Neural cell (in vitro differentiated cells): ENCODE measurements around the gene LRP2. TPM values are rescaled to one million over a fixed set of nuclear protein-coding genes. Genes with fewer than 3 reads are reported as not detected.

Experiments
- H2AFZ ChIP-seq: fragments of 200-600, 300-800 bp; sonication (generic), shearing (Covaris generic); 2 replicates; pipeline ENCODE4 v1.6.0; 2014; ENCODE audit warnings: low read depth, mild to moderate bottlenecking, antibody characterized with exemption, low read length, moderate library complexity
- H3F3A ChIP-seq: fragments of 200-600 bp; shearing (Covaris generic); 2 replicates; pipeline ENCODE4 v1.6.1; 2016; ENCODE audit warnings: mild to moderate bottlenecking, moderate library complexity, mixed read lengths, antibody characterized with exemption, low read length; ENCODE audit not compliant: insufficient read depth, poor library complexity, severe bottlenecking
- H3K27ac ChIP-seq: fragments of 200-600, 300-800 bp; sonication (generic), shearing (Covaris generic); 2 replicates; pipeline ENCODE4 v1.5.1; 2014; ENCODE audit warnings: mild to moderate bottlenecking, low read length, moderate library complexity
- H3K27me3 ChIP-seq: fragments of 300-800, 200-600 bp; sonication (generic), shearing (Covaris generic); 2 replicates; pipeline ENCODE4 v1.6.0; 2014; ENCODE audit warnings: mild to moderate bottlenecking, low read depth, low read length, moderate library complexity; ENCODE audit not compliant: insufficient read depth
- H3K36me3 ChIP-seq: fragments of 300-800, 200-600 bp; sonication (generic), shearing (Covaris generic); 2 replicates; pipeline ENCODE4 v1.5.1; 2014; ENCODE audit warnings: mild to moderate bottlenecking, antibody characterized with exemption, low read length, moderate library complexity; ENCODE audit not compliant: insufficient read depth
- H3K4me2 ChIP-seq: fragments of 300-800, 200-600 bp; sonication (generic), shearing (Covaris generic); 2 replicates; pipeline ENCODE4 v1.6.0; 2014; ENCODE audit warnings: mild to moderate bottlenecking, low read length
- H3K4me3 ChIP-seq: fragments of 300-800, 200-600 bp; sonication (generic), shearing (Covaris generic); 2 replicates; pipeline ENCODE4 v1.5.1; 2014; ENCODE audit warnings: mild to moderate bottlenecking, low read length, moderate library complexity
- H3K79me2 ChIP-seq: fragments of 200-600 bp; shearing (Covaris generic); replicated peaks from 2 replicates; pipeline ENCODE4 v1.6.0; 2014; ENCODE audit warnings: mild to moderate bottlenecking, low read length, moderate library complexity; ENCODE audit not compliant: insufficient read depth
- H3K9ac ChIP-seq: fragments of 300-800, 200-600 bp; sonication (generic), shearing (Covaris generic); 2 replicates; pipeline ENCODE4 v1.6.1; 2016; ENCODE audit warnings: mild to moderate bottlenecking, low read length, mixed read lengths
- H3K9me2 ChIP-seq: fragments of 200-600 bp; shearing (Covaris generic); 2 replicates; pipeline ENCODE4 v1.6.1; 2016; ENCODE audit warnings: mild to moderate bottlenecking, low read length, mixed read lengths; ENCODE audit not compliant: insufficient read depth
- H3K9me3 ChIP-seq: fragments of 200-600, 300-800 bp; sonication (generic), shearing (Covaris generic); 2 replicates; pipeline ENCODE4 v1.6.1; 2016; ENCODE audit warnings: mild to moderate bottlenecking, mixed run types, low read length, moderate library complexity, mixed read lengths
- H4K20me1 ChIP-seq: fragments of 200-600 bp; shearing (Covaris generic); 2 replicates; pipeline ENCODE4 v1.6.1; 2016; ENCODE audit warnings: mild to moderate bottlenecking, mixed run types; ENCODE audit not compliant: insufficient read depth
- EP300 ChIP-seq: fragments of 450-650 bp; conservative IDR thresholded peaks from 2 replicates; pipeline ENCODE4 v1.6.1; 2014; ENCODE audit warnings: antibody characterized with exemption, mild to moderate bottlenecking, moderate library complexity; ENCODE audit not compliant: poor library complexity, severe bottlenecking
- EZH2 ChIP-seq: fragments of 200-600, 300-800 bp; shearing (Covaris generic), sonication (generic); IDR thresholded peaks from 2 replicates; pipeline ENCODE4 v1.6.1; 2014; ENCODE audit warnings: antibody characterized with exemption, low read length, borderline replicate concordance, mild to moderate bottlenecking; ENCODE audit not compliant: insufficient read depth, poor library complexity, severe bottlenecking
- MXI1 ChIP-seq: fragments of 450-650 bp; conservative IDR thresholded peaks from 2 replicates; pipeline ENCODE4 v1.6.1; 2014; ENCODE audit warnings: antibody characterized with exemption, mild to moderate bottlenecking; ENCODE audit not compliant: poor library complexity, severe bottlenecking
- POLR2AphosphoS5 ChIP-seq: IDR thresholded peaks from 2 replicates; pipeline ENCODE4 v1.6.1; 2012
- RAD21 ChIP-seq: fragments of 450-650 bp; conservative IDR thresholded peaks from 2 replicates; pipeline ENCODE4 v1.6.1; 2014; ENCODE audit warnings: antibody characterized with exemption, mild to moderate bottlenecking, moderate library complexity
- SMC3 ChIP-seq: fragments of 450-650 bp; conservative IDR thresholded peaks from 2 replicates; pipeline ENCODE4 v1.6.1; 2014; ENCODE audit warnings: antibody characterized with exemption, mild to moderate bottlenecking, moderate library complexity; ENCODE audit not compliant: poor library complexity
- TAF1 ChIP-seq: IDR thresholded peaks from 2 replicates; pipeline ENCODE4 v1.6.1; 2012; ENCODE audit warnings: low read depth
- polyA plus RNA-seq: library from polyadenylated mRNA; depleted of rRNA; stranded (reverse); fragments of >200 nt; gene quantifications from 2 replicates; pipeline ENCODE4 v1.2.3, GENCODE V29; 2014
- TF ChIP-seq, protein P1 (sequence below): IDR thresholded peaks from 2 replicates; pipeline ENCODE4 v1.6.1; 2012; ENCODE audit warnings: borderline replicate concordance
- TF ChIP-seq, protein P2 (sequence below): fragments of 450-650 bp; IDR thresholded peaks from 2 replicates; pipeline ENCODE4 v1.5.1; 2014; ENCODE audit warnings: antibody characterized with exemption, mild to moderate bottlenecking, moderate library complexity; ENCODE audit not compliant: poor library complexity, severe bottlenecking

The LRP2 gene
- polyA plus RNA-seq, 1 donor from 2014 or later = 1.8 TPM

DNA sequence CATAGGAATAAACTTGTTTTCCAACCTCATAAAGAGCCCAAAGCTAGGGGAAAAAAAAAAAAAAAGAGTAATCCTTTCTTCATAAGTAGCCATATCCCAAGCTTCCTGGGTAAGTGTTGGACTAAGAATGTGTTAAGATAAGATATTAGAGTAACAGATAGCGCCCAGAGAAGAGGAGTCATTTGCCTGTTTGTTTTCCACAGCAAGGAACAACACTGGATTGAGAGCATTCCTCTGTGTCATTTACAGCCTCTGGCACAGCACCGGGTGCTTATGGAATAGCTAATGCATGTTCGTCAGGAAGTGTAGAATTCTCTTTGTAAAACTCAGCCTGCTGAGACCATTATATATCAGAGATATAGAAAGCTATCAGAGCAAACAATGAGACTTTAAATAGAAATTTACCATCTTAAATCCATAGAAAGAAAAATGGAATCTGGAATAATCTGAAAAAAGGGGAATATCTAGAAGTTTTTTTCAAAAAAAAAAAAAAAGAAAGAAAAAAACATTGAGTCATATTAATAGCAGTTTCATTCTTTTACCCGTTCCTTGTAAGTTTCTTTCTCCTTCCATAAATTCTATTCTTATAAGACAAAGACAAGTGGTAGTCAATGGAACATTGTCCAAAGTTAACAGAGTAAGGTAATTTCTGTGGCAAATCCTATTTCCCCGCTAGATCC lies 37.6 kb downstream of the LRP2 start:
- Histone ChIP-seq H2AFZ (no peak overlapping the region), H4K20me1 (no peaks in the 10 kb centered on the region), H3K27ac (no peak overlapping the region), H3K36me3 (no peaks in the 10 kb centered on the region), H3K9me3 (no peaks in the 10 kb centered on the region), H3K79me2 (peaks cover 3% of the 10 kb centered on the region), H3K4me2 (no peak overlapping the region), H3K27me3 (no peaks in the 10 kb centered on the region), H3K4me3 (no peak overlapping the region), H3K9ac (no peak overlapping the region), H3K9me2 (no peaks in the 10 kb centered on the region), H3F3A (no peaks in the 10 kb centered on the region)
- TF ChIP-seq SMC3 = no peak

DNA sequence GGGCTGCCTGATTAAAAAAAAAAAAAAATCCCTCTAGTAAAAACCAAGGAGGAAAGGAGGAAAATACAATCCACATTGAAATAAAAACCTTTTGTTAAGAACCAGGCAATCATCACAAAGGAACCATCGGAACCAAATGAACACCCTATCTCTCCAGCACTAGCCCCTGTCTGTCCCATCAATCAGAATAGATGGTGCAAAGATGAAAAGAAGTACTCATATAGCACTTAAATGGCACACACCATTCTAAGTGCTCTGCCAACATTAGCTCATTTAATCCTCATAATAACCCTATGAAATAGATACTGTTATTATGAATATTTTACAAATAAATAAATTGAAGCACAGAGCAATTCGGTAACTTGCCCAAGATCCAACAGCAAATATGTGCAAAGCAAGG lies 38.5 kb downstream of the LRP2 start:
- Histone ChIP-seq H3K4me2 (no peak overlapping the region), H3K27ac (no peak overlapping the region), H3K79me2 (peaks cover 3% of the 10 kb centered on the region), H3K4me3 (no peak overlapping the region), H3K36me3 (no peaks in the 10 kb centered on the region), H3K9ac (no peak overlapping the region), H2AFZ (no peak overlapping the region), H3K27me3 (no peaks in the 10 kb centered on the region), H3K9me2 (no peaks in the 10 kb centered on the region), H3K9me3 (no peaks in the 10 kb centered on the region), H3F3A (no peaks in the 10 kb centered on the region), H4K20me1 (no peaks in the 10 kb centered on the region)
- TF ChIP-seq SMC3 (no peak), MXI1 (no peak), RAD21 (no peak), POLR2AphosphoS5 (no peak), EZH2 (no peak)
- TF ChIP-seq, protein P1, sequence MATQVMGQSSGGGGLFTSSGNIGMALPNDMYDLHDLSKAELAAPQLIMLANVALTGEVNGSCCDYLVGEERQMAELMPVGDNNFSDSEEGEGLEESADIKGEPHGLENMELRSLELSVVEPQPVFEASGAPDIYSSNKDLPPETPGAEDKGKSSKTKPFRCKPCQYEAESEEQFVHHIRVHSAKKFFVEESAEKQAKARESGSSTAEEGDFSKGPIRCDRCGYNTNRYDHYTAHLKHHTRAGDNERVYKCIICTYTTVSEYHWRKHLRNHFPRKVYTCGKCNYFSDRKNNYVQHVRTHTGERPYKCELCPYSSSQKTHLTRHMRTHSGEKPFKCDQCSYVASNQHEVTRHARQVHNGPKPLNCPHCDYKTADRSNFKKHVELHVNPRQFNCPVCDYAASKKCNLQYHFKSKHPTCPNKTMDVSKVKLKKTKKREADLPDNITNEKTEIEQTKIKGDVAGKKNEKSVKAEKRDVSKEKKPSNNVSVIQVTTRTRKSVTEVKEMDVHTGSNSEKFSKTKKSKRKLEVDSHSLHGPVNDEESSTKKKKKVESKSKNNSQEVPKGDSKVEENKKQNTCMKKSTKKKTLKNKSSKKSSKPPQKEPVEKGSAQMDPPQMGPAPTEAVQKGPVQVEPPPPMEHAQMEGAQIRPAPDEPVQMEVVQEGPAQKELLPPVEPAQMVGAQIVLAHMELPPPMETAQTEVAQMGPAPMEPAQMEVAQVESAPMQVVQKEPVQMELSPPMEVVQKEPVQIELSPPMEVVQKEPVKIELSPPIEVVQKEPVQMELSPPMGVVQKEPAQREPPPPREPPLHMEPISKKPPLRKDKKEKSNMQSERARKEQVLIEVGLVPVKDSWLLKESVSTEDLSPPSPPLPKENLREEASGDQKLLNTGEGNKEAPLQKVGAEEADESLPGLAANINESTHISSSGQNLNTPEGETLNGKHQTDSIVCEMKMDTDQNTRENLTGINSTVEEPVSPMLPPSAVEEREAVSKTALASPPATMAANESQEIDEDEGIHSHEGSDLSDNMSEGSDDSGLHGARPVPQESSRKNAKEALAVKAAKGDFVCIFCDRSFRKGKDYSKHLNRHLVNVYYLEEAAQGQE = no peak

DNA sequence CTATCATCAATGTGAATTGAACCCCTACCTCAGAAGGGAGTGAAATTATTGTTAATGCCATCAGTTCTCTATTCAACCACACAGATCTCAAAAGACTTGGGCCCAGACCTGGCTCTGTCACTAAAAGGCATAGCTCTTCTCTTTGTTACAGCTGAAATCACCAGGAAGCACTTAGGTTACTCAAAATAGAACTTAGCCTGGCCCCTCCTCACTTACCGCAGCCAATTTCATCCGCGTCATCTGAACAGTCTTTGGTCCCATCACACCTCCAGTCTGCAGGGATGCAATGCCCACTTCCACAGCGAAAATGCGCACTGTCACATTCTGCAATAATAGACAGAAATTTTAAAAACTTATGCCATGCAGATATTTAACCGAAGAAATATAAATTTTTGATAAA lies 41.8 kb downstream of the LRP2 start:
- H3K79me2 ChIP-seq = peaks cover 3% of the 10 kb centered on the region
- H2AFZ ChIP-seq = no peak overlapping the region
- H3K9me2 ChIP-seq = no peaks in the 10 kb centered on the region
- H3K27me3 ChIP-seq = no peaks in the 10 kb centered on the region
- H3K9me3 ChIP-seq = no peaks in the 10 kb centered on the region
- TF ChIP-seq, protein P1 = no peak
- TF ChIP-seq POLR2AphosphoS5 (no peak), MXI1 (no peak), SMC3 (no peak), RAD21 (no peak), EP300 (no peak), EZH2 (no peak), TAF1 (no peak)
- TF ChIP-seq, protein P2, sequence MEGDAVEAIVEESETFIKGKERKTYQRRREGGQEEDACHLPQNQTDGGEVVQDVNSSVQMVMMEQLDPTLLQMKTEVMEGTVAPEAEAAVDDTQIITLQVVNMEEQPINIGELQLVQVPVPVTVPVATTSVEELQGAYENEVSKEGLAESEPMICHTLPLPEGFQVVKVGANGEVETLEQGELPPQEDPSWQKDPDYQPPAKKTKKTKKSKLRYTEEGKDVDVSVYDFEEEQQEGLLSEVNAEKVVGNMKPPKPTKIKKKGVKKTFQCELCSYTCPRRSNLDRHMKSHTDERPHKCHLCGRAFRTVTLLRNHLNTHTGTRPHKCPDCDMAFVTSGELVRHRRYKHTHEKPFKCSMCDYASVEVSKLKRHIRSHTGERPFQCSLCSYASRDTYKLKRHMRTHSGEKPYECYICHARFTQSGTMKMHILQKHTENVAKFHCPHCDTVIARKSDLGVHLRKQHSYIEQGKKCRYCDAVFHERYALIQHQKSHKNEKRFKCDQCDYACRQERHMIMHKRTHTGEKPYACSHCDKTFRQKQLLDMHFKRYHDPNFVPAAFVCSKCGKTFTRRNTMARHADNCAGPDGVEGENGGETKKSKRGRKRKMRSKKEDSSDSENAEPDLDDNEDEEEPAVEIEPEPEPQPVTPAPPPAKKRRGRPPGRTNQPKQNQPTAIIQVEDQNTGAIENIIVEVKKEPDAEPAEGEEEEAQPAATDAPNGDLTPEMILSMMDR = no peak
- no peaks in the 10 kb centered on the region for H3F3A ChIP-seq
- no peak overlapping the region for H3K9ac ChIP-seq
- no peak overlapping the region for H3K4me2 ChIP-seq
- no peaks in the 10 kb centered on the region for H3K36me3 ChIP-seq
- no peak overlapping the region for H3K4me3 ChIP-seq
- no peaks in the 10 kb centered on the region for H4K20me1 ChIP-seq
- no peak overlapping the region for H3K27ac ChIP-seq
